IMR-90 (cell line): ENCODE measurements around the gene CCDC120. TPM values are rescaled to one million over a fixed set of nuclear protein-coding genes. Genes with fewer than 3 reads are reported as not detected.

Source experiments
- ATAC-seq: fragments of 200-7000 bp; cut with Tn5 transposase; 2 replicates; pipeline ENCODE4 v1.9.1; 2020; ENCODE audit warnings: low read depth, mild to moderate bottlenecking, moderate library complexity
- BruUV-seq: library from RNA; stranded (reverse); fragments of 400-500 nt; replicated peaks from 2 replicates; lab custom pipeline; 2021; lab: Mats Ljungman, UMichigan
- CTCF ChIA-PET: fragments of 300-600 bp; formaldehyde crosslinking; extraction: SDS; loops from one replicate; lab custom pipeline; 2021; ENCODE audit warnings: antibody characterized with exemption; lab: Yijun Ruan, JAX
- POLR2A ChIA-PET: fragments of 300-600 bp; sonication (Branson Sonifier 250); formaldehyde crosslinking; loops from one replicate; lab custom pipeline; 2022; ENCODE audit warnings: antibody characterized with exemption; ENCODE audit not compliant: unreplicated experiment; lab: Charles Lee
- DNase-seq: peaks from one replicate; pipeline ENCODE4 v3.0.0; 2013
- H2AFZ ChIP-seq: replicated peaks from 2 replicates; pipeline ENCODE3; 2013; ENCODE audit warnings: low read length, mild to moderate bottlenecking; ENCODE audit not compliant: poor library complexity
- H2AK5ac ChIP-seq: 2 replicates; pipeline ENCODE4 v1.6.1; 2013; ENCODE audit warnings: low read depth, low read length, inconsistent platforms
- H2AK9ac ChIP-seq: replicated peaks from 2 replicates; pipeline ENCODE3; 2013; ENCODE audit warnings: mild to moderate bottlenecking, low read depth, low read length, moderate library complexity; ENCODE audit not compliant: poor library complexity
- H2BK120ac ChIP-seq: 2 replicates; pipeline ENCODE4 v1.6.1; 2013; ENCODE audit warnings: low read depth, low read length, inconsistent platforms
- H2BK15ac ChIP-seq: 3 replicates; pipeline ENCODE4 v1.6.1; 2013; ENCODE audit warnings: low read depth, low read length, inconsistent platforms
- H2BK20ac ChIP-seq: 2 replicates; pipeline ENCODE4 v1.6.1; 2013; ENCODE audit warnings: low read depth, mild to moderate bottlenecking, inconsistent platforms, low read length, moderate library complexity
- H2BK5ac ChIP-seq: 2 replicates; pipeline ENCODE4 v1.6.1; 2013; ENCODE audit warnings: mild to moderate bottlenecking, low read depth, low read length, inconsistent platforms; ENCODE audit not compliant: poor library complexity, severe bottlenecking
- H3K14ac ChIP-seq: replicated peaks from 2 replicates; pipeline ENCODE4 v1.6.1; 2013; ENCODE audit warnings: low read depth, low read length, inconsistent platforms
- H3K18ac ChIP-seq: 2 replicates; pipeline ENCODE4 v1.6.1; 2013; ENCODE audit warnings: low read depth, low read length, control low read depth
- H3K23ac ChIP-seq: 2 replicates; pipeline ENCODE4 v1.6.1; 2013; ENCODE audit warnings: low read depth, low read length, inconsistent platforms
- H3K27ac ChIP-seq: 2 replicates; pipeline ENCODE4 v1.5.1; 2013; ENCODE audit warnings: mild to moderate bottlenecking, control low read depth, low read length; ENCODE audit not compliant: insufficient read depth
- H3K27me3 ChIP-seq: 2 replicates; pipeline ENCODE4 v1.6.1; 2013; ENCODE audit warnings: low read length; ENCODE audit not compliant: control insufficient read depth, insufficient read depth
- H3K36me3 ChIP-seq: 2 replicates; pipeline ENCODE4 v1.6.1; 2013; ENCODE audit warnings: low read length, mixed read lengths; ENCODE audit not compliant: control insufficient read depth, insufficient read depth
- H3K4ac ChIP-seq: 2 replicates; pipeline ENCODE4 v1.6.1; 2013; ENCODE audit warnings: low read depth, low read length, inconsistent platforms
- H3K4me1 ChIP-seq: 2 replicates; pipeline ENCODE4 v1.6.1; 2013; ENCODE audit warnings: low read length, mixed read lengths; ENCODE audit not compliant: control insufficient read depth, insufficient read depth
- H3K4me2 ChIP-seq: 2 replicates; pipeline ENCODE4 v1.6.1; 2013; ENCODE audit warnings: low read depth, mild to moderate bottlenecking, control low read depth, low read length, moderate library complexity
- H3K4me3 ChIP-seq: 2 replicates; pipeline ENCODE4 v1.5.1; 2013; ENCODE audit warnings: low read depth, mild to moderate bottlenecking, control low read depth, low read length, moderate library complexity; ENCODE audit not compliant: insufficient read depth
- H3K56ac ChIP-seq: 2 replicates; pipeline ENCODE4 v1.6.1; 2013; ENCODE audit warnings: low read length, inconsistent platforms; ENCODE audit not compliant: insufficient read depth; ENCODE audit errors: extremely low read depth
- H3K79me1 ChIP-seq, 2 experiments: 2 replicates each; pipeline ENCODE4 v1.6.1; 2013; ENCODE audit warnings: low read length in 2 of 2, inconsistent platforms in 1 of 2, low read depth in 1 of 2
- H3K9ac ChIP-seq: 2 replicates; pipeline ENCODE4 v1.6.1; 2013; ENCODE audit warnings: low read depth, low read length, control low read depth
- H3K9me1 ChIP-seq: 2 replicates; pipeline ENCODE4 v1.6.1; 2013; ENCODE audit warnings: low read length, inconsistent platforms; ENCODE audit not compliant: insufficient read depth
- H3K9me3 ChIP-seq: 2 replicates; pipeline ENCODE4 v1.6.1; 2013; ENCODE audit warnings: low read length; ENCODE audit not compliant: control insufficient read depth, insufficient read depth
- H4K20me1 ChIP-seq: 2 replicates; pipeline ENCODE4 v1.6.1; 2013; ENCODE audit warnings: low read length, inconsistent platforms; ENCODE audit not compliant: insufficient read depth
- H4K5ac ChIP-seq: 2 replicates; pipeline ENCODE4 v1.6.1; 2013; ENCODE audit warnings: mild to moderate bottlenecking, low read depth, low read length, control low read depth
- H4K8ac ChIP-seq, 2 experiments: 2 replicates each; pipeline ENCODE4 v1.6.1; 2013; ENCODE audit warnings: low read depth in 2 of 2, low read length in 2 of 2, control low read depth in 1 of 2, inconsistent platforms in 1 of 2
- H4K91ac ChIP-seq: 2 replicates; pipeline ENCODE4 v1.6.1; 2013; ENCODE audit warnings: low read depth, low read length, inconsistent platforms; ENCODE audit not compliant: insufficient read depth
- CEBPB ChIP-seq: IDR thresholded peaks from 2 replicates; pipeline ENCODE4 v1.6.1; 2012; ENCODE audit warnings: low read depth, low read length, improper control_type of control experiment
- CHD1 ChIP-seq: IDR thresholded peaks from 2 replicates; pipeline ENCODE4 v1.6.1; 2012; ENCODE audit warnings: low read depth, low read length, improper control_type of control experiment
- CTCF ChIP-seq: conservative IDR thresholded peaks from 2 replicates; pipeline ENCODE4 v1.5.1; 2012; ENCODE audit warnings: mild to moderate bottlenecking, low read depth, low read length, improper control_type of control experiment
- FOS ChIP-seq: fragments of 150-350 bp; IDR thresholded peaks from 2 replicates; pipeline ENCODE4 v1.6.1; 2016; ENCODE audit warnings: low read depth, low read length
- MAFK ChIP-seq: IDR thresholded peaks from 2 replicates; pipeline ENCODE4 v1.6.1; 2012; ENCODE audit warnings: low read depth, low read length, improper control_type of control experiment
- MAZ ChIP-seq: IDR thresholded peaks from 2 replicates; pipeline ENCODE4 v1.6.1; 2012; ENCODE audit warnings: low read depth, mild to moderate bottlenecking, low read length, improper control_type of control experiment, moderate library complexity, borderline replicate concordance
- NFE2L2 ChIP-seq: fragments of 150-350 bp; IDR thresholded peaks from 2 replicates; pipeline ENCODE4 v1.6.1; 2016; ENCODE audit warnings: low read depth, mild to moderate bottlenecking, low read length
- POLR2A ChIP-seq: IDR thresholded peaks from 2 replicates; pipeline ENCODE4 v1.6.1; 2012; ENCODE audit warnings: mild to moderate bottlenecking, low read depth, low read length
- RAD21 ChIP-seq: IDR thresholded peaks from 2 replicates; pipeline ENCODE4 v1.6.1; 2012; ENCODE audit warnings: low read length, improper control_type of control experiment
- RCOR1 ChIP-seq: IDR thresholded peaks from 2 replicates; pipeline ENCODE4 v1.6.1; 2012; ENCODE audit warnings: mild to moderate bottlenecking, low read length, improper control_type of control experiment; ENCODE audit not compliant: insufficient replicate concordance
- RFX5 ChIP-seq: IDR thresholded peaks from 2 replicates; pipeline ENCODE4 v1.8.0; 2012; ENCODE audit warnings: low read depth, mild to moderate bottlenecking, low read length, moderate library complexity
- SMC3 ChIP-seq: fragments of 150-350 bp; IDR thresholded peaks from 2 replicates; pipeline ENCODE4 v1.6.1; 2016; ENCODE audit warnings: low read depth, mild to moderate bottlenecking, antibody characterized with exemption, low read length, moderate library complexity
- WGBS, 2 experiments: methylation state at CpG; one replicate each; pipeline versions ENCODE4 v1.1.5 to v1.1.7; 2013; ENCODE audit warnings: missing lambda C conversion rate in 2 of 2; ENCODE audit not compliant: insufficient read length in 1 of 2; ENCODE audit errors: extremely low coverage in 2 of 2; 5-methylcytosine and 5-hydroxymethylcytosine counted together
- dilution Hi-C: fragments of 300-500 bp; cut with HindIII; formaldehyde crosslinking; loops from one replicate; pipeline ENCODE4 v1.14.3; 2018; ENCODE audit warnings: low sequenced_read_pairs; ENCODE audit not compliant: unreplicated experiment
- in situ Hi-C: fragments of 300-500 bp; cut with MboI; formaldehyde crosslinking; loops from 3 replicates; pipeline ENCODE4 v1.14.3; 2019; ENCODE audit warnings: low sequenced_read_pairs, inconsistent platforms, mixed read lengths
- intact Hi-C: fragments of 100-400 bp; cut with micrococcal nuclease; formaldehyde crosslinking; loops from 2 replicates; pipeline ENCODE4 v1.10.0; 2022
- polyA plus RNA-seq, 3 experiments: library from polyadenylated mRNA; depleted of rRNA; stranded (reverse); fragments of >200 nt; gene quantifications; 2 replicates each; pipeline ENCODE4 v1.2.3, GENCODE V29; 2012; ENCODE audit warnings: low replicate concordance in 1 of 3
- total RNA-seq: library from RNA; depleted of rRNA; stranded (reverse); fragments of >200 nt; gene quantifications from 2 replicates; pipeline ENCODE4 v1.2.3, GENCODE V29; 2012

The CCDC120 gene
- total and polyA plus RNA-seq, 2 of the 4 experiments (the other 2 are of a cell fraction): 0.18 to 2.0 TPM

- dilution Hi-C loops (no loop called here), in situ Hi-C loops (loop anchor here (25.0 kb wide), 1 partner anchor 102 kb away; the partner anchor contains the start of genes KCND1 and OTUD5), intact Hi-C loops (no loop called here)
- Histone ChIP-seq H3K9me3 (peaks cover 2% of the 10 kb centered on the region; the same call in 1 of the 2 replicates), H2BK5ac (no peak overlapping the region), H3K14ac (no peak overlapping the region), H4K5ac (no peak overlapping the region), H3K9ac (no peak overlapping the region), H2BK15ac (no peak overlapping the region), H3K9me1 (no peaks in the 10 kb centered on the region), H3K36me3 (peaks cover 3% of the 10 kb centered on the region; the same call in 1 of the 2 replicates), H3K27me3 (no peaks in the 10 kb centered on the region), H4K91ac (no peak overlapping the region), H2AK5ac (no peak overlapping the region), H2BK20ac (no peak overlapping the region), H2AK9ac (no peak overlapping the region), H3K27ac (no peak overlapping the region), H3K4me1 (no peaks in the 10 kb centered on the region), H4K8ac (no peak overlapping the region), H2AFZ (no peak overlapping the region), H2BK120ac (no peak overlapping the region), H3K4me3 (no peak overlapping the region), H3K79me1 (no peaks in the 10 kb centered on the region), H3K23ac (no peak overlapping the region), H3K4ac (no peak overlapping the region), H3K56ac (no peak overlapping the region), H3K18ac (no peak overlapping the region), H4K20me1 (no peaks in the 10 kb centered on the region; the same call in 1 of the 2 replicates), H3K4me2 (no peak overlapping the region)
- ChIA-PET POLR2A (no interaction called here), CTCF (no interaction called here)
- ATAC-seq (no peak), DNase-seq (no peak)
- no TSS peak for BruUV-seq
- no peak for TF ChIP-seq RCOR1
- TF ChIP-seq FOS: no peak
- no peak for TF ChIP-seq NFE2L2
- TF ChIP-seq POLR2A: no peak
- TF ChIP-seq MAZ: no peak
- TF ChIP-seq MAFK: no peak
- TF ChIP-seq CHD1: no peak
- TF ChIP-seq RAD21: no peak
- no peak for TF ChIP-seq RFX5
- TF ChIP-seq SMC3: no peak
- TF ChIP-seq CEBPB: no peak
- TF ChIP-seq CTCF: no peak
- 53% methylated on average over 3 of the region's 8 CpGs; no CpG with 5 or more reads in 1 of the 2 experiments for WGBS, 2 experiments
Observed at GRCh38 chrX:49064735-49065134, 5.9 kb downstream of the CCDC120 start.
